GM06990 (cell line): Measurements from ENCODE around the gene METAP2.
"Not testable (repeated sequence)": the region's sequence is repeated elsewhere in the genome, so short reads cannot be mapped to it uniquely, and the experiment has no call there.

Source experiments
- DNase-seq: peaks from one replicate; pipeline ENCODE4 v3.0.0-alpha.2; 2011; ENCODE audit not compliant: insufficient read length; ENCODE audit errors: extremely low read depth
- H3K27me3 ChIP-seq: replicated peaks from 2 replicates; pipeline ENCODE4 v1.6.0; 2011; ENCODE audit warnings: low read length; ENCODE audit not compliant: control insufficient read depth, insufficient read depth
- H3K36me3 ChIP-seq: 2 replicates; pipeline ENCODE4 v1.5.1; 2011; ENCODE audit warnings: low read length; ENCODE audit not compliant: control insufficient read depth, insufficient read depth
- H3K4me3 ChIP-seq: replicated peaks from 2 replicates; pipeline ENCODE4 v1.5.1; 2011; ENCODE audit warnings: low read depth, mild to moderate bottlenecking, control low read depth, low read length
- CTCF ChIP-seq: IDR thresholded peaks from 2 replicates; pipeline ENCODE4 v1.5.1; 2011; ENCODE audit warnings: low read length, control low read depth, mild to moderate bottlenecking, inconsistent platforms; ENCODE audit not compliant: insufficient read depth, poor library complexity, severe bottlenecking

The METAP2 gene

GRCh38 chr12:95446506-95446900, 27.4 kb upstream of the METAP2 start:
- DNase-seq, result no peak
- Histone ChIP-seq H3K36me3 (no peaks in the 10 kb centered on the region), H3K27me3 (no peaks in the 10 kb centered on the region), H3K4me3 (no peak overlapping the region)
- no peak for TF ChIP-seq CTCF

GRCh38 chr12:95449656-95450055, 24.3 kb upstream of the METAP2 start:
- H3K36me3 ChIP-seq, H3K4me3 ChIP-seq, H3K27me3 ChIP-seq, DNase-seq: not testable (repeated sequence)

- DNase-seq, H3K4me3 ChIP-seq, H3K27me3 ChIP-seq, H3K36me3 ChIP-seq: not testable (repeated sequence)
Measured at GRCh38 chr12:95452501-95452900, 21.5 kb upstream of the METAP2 start.

DNA sequence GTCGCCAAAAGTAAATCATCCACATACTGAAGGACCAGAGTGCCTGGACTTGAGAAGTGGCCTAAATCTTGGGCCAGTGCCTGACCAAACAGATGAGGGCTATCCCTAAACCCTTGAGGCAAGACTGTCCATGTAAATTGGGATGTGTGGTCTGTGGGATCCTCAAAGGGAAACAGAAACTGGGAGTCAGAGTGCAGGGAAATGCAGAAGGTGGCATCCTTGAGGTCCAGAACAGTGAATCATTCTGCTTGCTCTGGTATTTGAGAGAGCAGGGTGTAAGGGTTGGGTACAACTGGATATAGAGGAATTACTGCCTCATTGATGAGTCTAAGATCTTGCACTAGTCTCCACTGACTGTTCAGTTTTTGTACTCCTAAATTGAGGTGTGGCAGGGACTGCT, 20.1 kb upstream of the METAP2 start:
- not testable (repeated sequence) for H3K4me3 ChIP-seq, H3K27me3 ChIP-seq, DNase-seq, H3K36me3 ChIP-seq

GRCh38 chr12:95454780-95455215, 19.2 kb upstream of the METAP2 start:
- DNase-seq, result not testable (repeated sequence)

DNA sequence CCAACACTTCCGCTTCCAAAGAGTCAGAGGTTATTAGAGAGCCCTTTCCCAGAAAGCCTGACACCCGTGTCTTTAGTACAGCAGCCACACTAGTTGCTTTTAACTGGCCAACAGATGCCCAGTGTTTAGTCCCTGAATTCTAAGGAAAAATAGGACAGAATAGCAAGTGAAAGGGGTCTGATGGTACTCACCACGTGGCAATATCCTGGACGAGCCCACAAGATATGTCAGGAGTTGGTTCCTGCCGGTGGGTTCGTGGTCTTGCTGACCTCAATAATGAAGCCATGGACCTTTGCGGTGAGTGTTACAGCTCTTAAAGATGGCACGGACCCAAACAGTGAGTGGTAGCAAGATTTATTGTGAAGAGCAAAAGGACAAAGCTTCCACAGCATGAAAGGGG, 16.3 kb upstream of the METAP2 start:
- H3K4me3 ChIP-seq, H3K27me3 ChIP-seq, DNase-seq, H3K36me3 ChIP-seq: not testable (repeated sequence)

More at GRCh38 chr12:95454780-95455215, 19.2 kb upstream of the METAP2 start:
- not testable (repeated sequence) for H3K4me3 ChIP-seq, H3K36me3 ChIP-seq, H3K27me3 ChIP-seq

DNA sequence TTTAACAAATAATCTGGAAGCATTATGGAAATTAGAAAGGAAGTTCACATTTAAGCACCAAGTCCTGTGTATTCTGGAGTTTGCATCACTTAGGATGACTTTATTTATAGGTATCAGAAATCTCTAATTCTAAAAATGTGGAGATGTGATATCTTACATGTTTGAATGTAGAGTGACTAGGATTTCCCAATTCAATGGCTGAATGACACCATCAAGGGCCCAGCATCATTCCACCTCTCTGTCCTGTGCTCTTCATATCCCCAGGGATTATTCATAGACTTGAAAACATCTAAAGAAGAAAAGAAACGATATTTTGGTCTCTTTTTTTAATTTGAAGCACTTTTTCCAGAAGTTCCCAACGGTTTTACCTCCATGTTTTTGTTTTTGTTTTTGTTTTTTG, 15.2 kb upstream of the METAP2 start:
- no peaks in the 10 kb centered on the region for H3K36me3 ChIP-seq
- no peak for DNase-seq
- no peak overlapping the region for H3K4me3 ChIP-seq
- H3K27me3 ChIP-seq, result no peaks in the 10 kb centered on the region
- no peak for TF ChIP-seq CTCF

- no peak overlapping the region for H3K4me3 ChIP-seq
- no peak for TF ChIP-seq CTCF
- H3K27me3 ChIP-seq, result no peaks in the 10 kb centered on the region
- no peaks in the 10 kb centered on the region for H3K36me3 ChIP-seq
- no peak for DNase-seq
Measured at GRCh38 chr12:95459310-95459709, 14.6 kb upstream of the METAP2 start.
